NB4 (cell line): Measurements from ENCODE around the gene SLC7A7.
"Not testable (repeated sequence)": the region's sequence is repeated elsewhere in the genome, so short reads cannot be mapped to it uniquely, and the experiment has no call there.

ENCODE experiments used
- CTCF ChIP-seq: IDR thresholded peaks from one replicate; pipeline ENCODE4 v1.5.1; 2012; ENCODE audit warnings: low read depth, low read length
- MAX ChIP-seq: IDR thresholded peaks from 2 replicates; pipeline ENCODE4 v1.6.1; 2011; ENCODE audit warnings: low read depth, low read length

- not testable (repeated sequence) for TF ChIP-seq CTCF, MAX
Measured at GRCh38 chr14:22732062-22732461, 83.2 kb downstream of the SLC7A7 start.
